Measurements from ENCODE around the gene TMEM178A.
"Not testable (repeated sequence)": the region's sequence is repeated elsewhere in the genome, so short reads cannot be mapped to it uniquely, and the experiment has no call there.

DNA sequence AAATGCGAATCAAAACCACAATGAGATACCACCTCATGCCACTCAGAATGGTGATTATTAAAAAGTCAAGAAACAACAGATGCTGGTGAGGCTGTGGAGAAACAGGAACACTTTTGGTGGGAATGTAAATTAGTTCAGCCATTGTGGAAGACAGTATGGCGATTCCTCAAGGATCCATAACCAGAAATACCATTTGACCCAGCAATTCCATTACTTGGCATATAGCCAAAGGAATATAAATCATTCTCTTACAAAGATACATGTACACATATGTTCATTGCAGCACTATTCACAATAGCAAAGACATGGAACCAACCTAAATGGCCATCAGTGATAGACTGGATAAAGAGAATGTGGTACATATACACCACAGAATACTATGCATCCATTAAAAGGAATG, 9.5 kb upstream of the TMEM178A start:
- TF ChIP-seq, protein P1, sequence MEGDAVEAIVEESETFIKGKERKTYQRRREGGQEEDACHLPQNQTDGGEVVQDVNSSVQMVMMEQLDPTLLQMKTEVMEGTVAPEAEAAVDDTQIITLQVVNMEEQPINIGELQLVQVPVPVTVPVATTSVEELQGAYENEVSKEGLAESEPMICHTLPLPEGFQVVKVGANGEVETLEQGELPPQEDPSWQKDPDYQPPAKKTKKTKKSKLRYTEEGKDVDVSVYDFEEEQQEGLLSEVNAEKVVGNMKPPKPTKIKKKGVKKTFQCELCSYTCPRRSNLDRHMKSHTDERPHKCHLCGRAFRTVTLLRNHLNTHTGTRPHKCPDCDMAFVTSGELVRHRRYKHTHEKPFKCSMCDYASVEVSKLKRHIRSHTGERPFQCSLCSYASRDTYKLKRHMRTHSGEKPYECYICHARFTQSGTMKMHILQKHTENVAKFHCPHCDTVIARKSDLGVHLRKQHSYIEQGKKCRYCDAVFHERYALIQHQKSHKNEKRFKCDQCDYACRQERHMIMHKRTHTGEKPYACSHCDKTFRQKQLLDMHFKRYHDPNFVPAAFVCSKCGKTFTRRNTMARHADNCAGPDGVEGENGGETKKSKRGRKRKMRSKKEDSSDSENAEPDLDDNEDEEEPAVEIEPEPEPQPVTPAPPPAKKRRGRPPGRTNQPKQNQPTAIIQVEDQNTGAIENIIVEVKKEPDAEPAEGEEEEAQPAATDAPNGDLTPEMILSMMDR (IDR thresholded peaks at IDR 0.05), result not testable (repeated sequence)
- not testable (repeated sequence) for TF ChIP-seq POLR2A (IDR thresholded peaks at IDR 0.05)
